ENCODE results near the gene SMO. TPM values are rescaled to one million over a fixed set of nuclear protein-coding genes. Genes with fewer than 3 reads are reported as not detected.

Gene SMO
- total RNA-seq, 4 donors from 2014 or later, result 1.9 to 8.6 (median 3.5) TPM

DNA sequence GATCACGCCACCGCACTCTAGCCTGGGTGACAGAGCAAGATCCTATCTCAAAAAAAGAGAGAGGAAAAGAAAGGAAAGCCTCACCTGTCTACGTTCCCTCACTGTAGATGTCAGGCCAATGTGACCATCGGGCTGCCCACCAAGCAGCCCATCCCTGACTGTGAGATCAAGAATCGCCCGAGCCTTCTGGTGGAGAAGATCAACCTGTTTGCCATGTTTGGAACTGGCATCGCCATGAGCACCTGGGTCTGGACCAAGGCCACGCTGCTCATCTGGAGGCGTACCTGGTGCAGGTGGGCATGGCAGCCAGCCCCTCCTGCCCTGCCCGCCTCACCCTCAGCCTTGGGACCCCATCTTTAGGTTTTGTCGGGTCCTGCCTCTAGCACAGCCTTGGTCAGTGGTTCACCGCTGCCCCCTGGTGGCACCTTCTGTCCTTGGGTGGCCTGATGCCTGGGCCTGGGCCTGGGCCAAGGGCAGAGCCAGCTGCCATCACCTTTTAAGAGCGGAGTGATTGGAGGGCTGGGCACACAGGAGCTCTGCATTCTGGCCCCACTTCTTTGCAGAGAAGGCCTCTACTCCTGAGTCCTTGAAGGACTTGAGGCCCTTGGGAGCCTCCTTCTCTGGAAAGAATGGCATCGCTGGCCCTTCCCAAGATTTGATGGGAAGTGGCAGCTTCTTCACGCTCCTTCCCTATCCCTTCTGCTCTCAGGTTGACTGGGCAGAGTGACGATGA, 22.0 kb downstream of the SMO start:
- TF ChIP-seq, protein P1, sequence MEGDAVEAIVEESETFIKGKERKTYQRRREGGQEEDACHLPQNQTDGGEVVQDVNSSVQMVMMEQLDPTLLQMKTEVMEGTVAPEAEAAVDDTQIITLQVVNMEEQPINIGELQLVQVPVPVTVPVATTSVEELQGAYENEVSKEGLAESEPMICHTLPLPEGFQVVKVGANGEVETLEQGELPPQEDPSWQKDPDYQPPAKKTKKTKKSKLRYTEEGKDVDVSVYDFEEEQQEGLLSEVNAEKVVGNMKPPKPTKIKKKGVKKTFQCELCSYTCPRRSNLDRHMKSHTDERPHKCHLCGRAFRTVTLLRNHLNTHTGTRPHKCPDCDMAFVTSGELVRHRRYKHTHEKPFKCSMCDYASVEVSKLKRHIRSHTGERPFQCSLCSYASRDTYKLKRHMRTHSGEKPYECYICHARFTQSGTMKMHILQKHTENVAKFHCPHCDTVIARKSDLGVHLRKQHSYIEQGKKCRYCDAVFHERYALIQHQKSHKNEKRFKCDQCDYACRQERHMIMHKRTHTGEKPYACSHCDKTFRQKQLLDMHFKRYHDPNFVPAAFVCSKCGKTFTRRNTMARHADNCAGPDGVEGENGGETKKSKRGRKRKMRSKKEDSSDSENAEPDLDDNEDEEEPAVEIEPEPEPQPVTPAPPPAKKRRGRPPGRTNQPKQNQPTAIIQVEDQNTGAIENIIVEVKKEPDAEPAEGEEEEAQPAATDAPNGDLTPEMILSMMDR (IDR thresholded peaks at IDR 0.05), result peak; percentile 73 to 85 (median 81)
- TF ChIP-seq POLR2AphosphoS5 (IDR thresholded peaks at IDR 0.05), result peak in 1 of 3 donors; percentile 17
- TF ChIP-seq POLR2A (IDR thresholded peaks at IDR 0.05), result no peak
- 63% methylated on average over 16 of the region's 16 CpGs; no CpG with 5 or more reads in 1 of the 2 donors for WGBS, 2 donors (ENCODE audit: low coverage in 1 of 2)
- in situ Hi-C loops (cut with MboI; ENCODE audit: low pct_ligation_motif_present in 1 of 4, low pct_unique_long_range_greater_than_20kb in 1 of 4, low sequenced_read_pairs in 3 of 4) (loop anchor here in 3 of 4 donors (25.0 kb wide), 1 partner anchor 252 kb away; no protein-coding TSS in a partner anchor), intact Hi-C loops (cut with DNase I; ENCODE audit: low total_unique reads) (no loop called here)
- peak; percentile 77 for DNase-seq
- H3K4me3 ChIP-seq, result no peak overlapping the region
- no peak overlapping the region for H3K27ac ChIP-seq
- H3K9me3 ChIP-seq, result no peaks in the 10 kb centered on the region
- H3K27me3 ChIP-seq, result no peaks in the 10 kb centered on the region
- no peaks in the 10 kb centered on the region for H3K36me3 ChIP-seq
- H3K4me1 ChIP-seq, result no peaks in the 10 kb centered on the region

DNA sequence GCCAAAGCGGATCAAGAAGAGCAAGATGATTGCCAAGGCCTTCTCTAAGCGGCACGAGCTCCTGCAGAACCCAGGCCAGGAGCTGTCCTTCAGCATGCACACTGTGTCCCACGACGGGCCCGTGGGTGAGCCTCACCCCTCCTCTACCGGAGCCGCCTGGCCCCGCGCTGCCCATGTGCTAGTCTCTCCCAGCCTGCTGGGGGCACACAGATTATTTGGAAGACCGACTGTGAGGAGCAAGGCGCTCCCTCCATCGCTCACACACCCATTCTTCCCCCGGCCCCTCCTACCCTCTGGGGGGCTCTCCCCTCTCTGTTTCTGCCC, 22.5 kb downstream of the SMO start:
- Histone ChIP-seq H3K4me1 (no peaks in the 10 kb centered on the region), H3K9me3 (no peaks in the 10 kb centered on the region), H3K4me3 (no peak overlapping the region), H3K36me3 (no peaks in the 10 kb centered on the region), H3K27ac (no peak overlapping the region), H3K27me3 (no peaks in the 10 kb centered on the region)
- WGBS, 2 donors (ENCODE audit: low coverage in 1 of 2), result 95% methylated on average over 14 of the region's 14 CpGs; no CpG with 5 or more reads in 1 of the 2 donors
- TF ChIP-seq, protein P1 (IDR thresholded peaks at IDR 0.05), result no peak
- TF ChIP-seq POLR2AphosphoS5 (IDR thresholded peaks at IDR 0.05) (no peak), EP300 (IDR thresholded peaks at IDR 0.05; ENCODE audit: low read depth) (no peak), POLR2A (IDR thresholded peaks at IDR 0.05) (no peak)
- no peak for DNase-seq
- in situ Hi-C loops (cut with MboI; ENCODE audit: low pct_ligation_motif_present in 1 of 4, low pct_unique_long_range_greater_than_20kb in 1 of 4, low sequenced_read_pairs in 3 of 4), result loop anchor here in 3 of 4 donors (25.0 kb wide), 1 partner anchor 251 kb away; no protein-coding TSS in a partner anchor
- intact Hi-C loops (cut with DNase I; ENCODE audit: low total_unique reads), result no loop called here

DNA sequence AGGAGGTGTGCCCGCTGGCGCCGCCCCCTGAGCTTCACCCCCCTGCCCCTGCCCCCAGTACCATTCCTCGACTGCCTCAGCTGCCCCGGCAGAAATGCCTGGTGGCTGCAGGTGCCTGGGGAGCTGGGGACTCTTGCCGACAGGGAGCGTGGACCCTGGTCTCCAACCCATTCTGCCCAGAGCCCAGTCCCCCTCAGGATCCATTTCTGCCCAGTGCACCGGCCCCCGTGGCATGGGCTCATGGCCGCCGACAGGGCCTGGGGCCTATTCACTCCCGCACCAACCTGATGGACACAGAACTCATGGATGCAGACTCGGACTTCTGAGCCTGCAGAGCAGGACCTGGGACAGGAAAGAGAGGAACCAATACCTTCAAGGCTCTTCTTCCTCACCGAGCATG, 23.7 kb downstream of the SMO start:
- in situ Hi-C loops (cut with MboI; ENCODE audit: low pct_ligation_motif_present in 1 of 4, low pct_unique_long_range_greater_than_20kb in 1 of 4, low sequenced_read_pairs in 3 of 4), result loop anchor here in 3 of 4 donors (25.0 kb wide), 1 partner anchor 250 kb away; no protein-coding TSS in a partner anchor
- no peaks in the 10 kb centered on the region for H3K9me3 ChIP-seq
- TF ChIP-seq POLR2A (IDR thresholded peaks at IDR 0.05) (no peak), EP300 (IDR thresholded peaks at IDR 0.05; ENCODE audit: low read depth) (no peak), POLR2AphosphoS5 (IDR thresholded peaks at IDR 0.05) (no peak)
- TF ChIP-seq, protein P1 (IDR thresholded peaks at IDR 0.05), result no peak
- DNase-seq, result no peak
- no peaks in the 10 kb centered on the region for H3K4me1 ChIP-seq
- H3K4me3 ChIP-seq, result no peak overlapping the region
- WGBS, 2 donors (ENCODE audit: low coverage in 1 of 2), result 83% methylated on average over 11 of the region's 14 CpGs; no CpG with 5 or more reads in 1 of the 2 donors
- intact Hi-C loops (cut with DNase I; ENCODE audit: low total_unique reads), result loop anchor here (1.0 kb wide), 1 partner anchor 49 kb away; no protein-coding TSS in a partner anchor
- H3K27ac ChIP-seq, result no peak overlapping the region
- no peaks in the 10 kb centered on the region for H3K27me3 ChIP-seq
- H3K36me3 ChIP-seq, result no peaks in the 10 kb centered on the region

DNA sequence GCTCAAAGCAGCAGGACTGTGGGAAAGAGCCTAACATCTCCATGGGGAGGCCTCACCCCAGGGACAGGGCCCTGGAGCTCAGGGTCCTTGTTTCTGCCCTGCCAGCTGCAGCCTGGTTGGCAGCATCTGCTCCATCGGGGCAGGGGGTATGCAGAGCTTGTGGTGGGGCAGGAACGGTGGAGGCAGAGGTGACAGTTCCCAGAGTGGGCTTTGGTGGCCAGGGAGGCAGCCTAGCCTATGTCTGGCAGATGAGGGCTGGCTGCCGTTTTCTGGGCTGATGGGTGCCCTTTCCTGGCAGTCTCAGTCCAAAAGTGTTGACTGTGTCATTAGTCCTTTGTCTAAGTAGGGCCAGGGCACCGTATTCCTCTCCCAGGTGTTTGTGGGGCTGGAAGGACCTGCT, 24.2 kb downstream of the SMO start:
- Histone ChIP-seq H3K4me3 (no peak overlapping the region), H3K9me3 (no peaks in the 10 kb centered on the region), H3K27ac (no peak overlapping the region), H3K27me3 (no peaks in the 10 kb centered on the region), H3K4me1 (no peaks in the 10 kb centered on the region), H3K36me3 (no peaks in the 10 kb centered on the region)
- intact Hi-C loops (cut with DNase I; ENCODE audit: low total_unique reads), result loop anchor here (1.0 kb wide), 1 partner anchor 49 kb away; no protein-coding TSS in a partner anchor
- 71% methylated on average over 4 of the region's 4 CpGs; no CpG with 5 or more reads in 1 of the 2 donors for WGBS, 2 donors (ENCODE audit: low coverage in 1 of 2)
- no peak for DNase-seq
- no peak for TF ChIP-seq POLR2AphosphoS5 (IDR thresholded peaks at IDR 0.05)
- TF ChIP-seq EP300 (IDR thresholded peaks at IDR 0.05; ENCODE audit: low read depth), result no peak
- TF ChIP-seq, protein P1 (IDR thresholded peaks at IDR 0.05), result no peak
- no peak for TF ChIP-seq POLR2A (IDR thresholded peaks at IDR 0.05)
- in situ Hi-C loops (cut with MboI; ENCODE audit: low pct_ligation_motif_present in 1 of 4, low pct_unique_long_range_greater_than_20kb in 1 of 4, low sequenced_read_pairs in 3 of 4), result loop anchor here in 3 of 4 donors (25.0 kb wide), 1 partner anchor 250 kb away; no protein-coding TSS in a partner anchor
